RCC 7860 (cell line): ENCODE data around the gene OR6Q1.
"Not testable (repeated sequence)": the region's sequence is repeated elsewhere in the genome, so short reads cannot be mapped to it uniquely, and the experiment has no call there.

Experiments
- DNase-seq: peaks from one replicate; pipeline ENCODE4 v3.0.0-alpha.2; 2015; ENCODE audit warnings: low spot score
- FAIRE-seq: peaks from 2 replicates; lab custom pipeline; 2012; peaks lifted over from hg19 to GRCh38; lab: Jason Lieb, UNC

The OR6Q1 gene, protein sequence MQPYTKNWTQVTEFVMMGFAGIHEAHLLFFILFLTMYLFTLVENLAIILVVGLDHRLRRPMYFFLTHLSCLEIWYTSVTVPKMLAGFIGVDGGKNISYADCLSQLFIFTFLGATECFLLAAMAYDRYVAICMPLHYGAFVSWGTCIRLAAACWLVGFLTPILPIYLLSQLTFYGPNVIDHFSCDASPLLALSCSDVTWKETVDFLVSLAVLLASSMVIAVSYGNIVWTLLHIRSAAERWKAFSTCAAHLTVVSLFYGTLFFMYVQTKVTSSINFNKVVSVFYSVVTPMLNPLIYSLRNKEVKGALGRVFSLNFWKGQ

GRCh38 chr11:58030653-58031052 lies at the start of gene OR6Q1:
OR6Q1 (plus strand) TSS chr11:58030953; CDS start chr11:58030953, 0 bp downstream.
- DNase-seq (no peak), FAIRE-seq (no peak)

- DNase-seq (no peak), FAIRE-seq (no peak)
These were observed 49.2 kb upstream of the OR6Q1 start for GRCh38 chr11:57981536-57981935.

DNA sequence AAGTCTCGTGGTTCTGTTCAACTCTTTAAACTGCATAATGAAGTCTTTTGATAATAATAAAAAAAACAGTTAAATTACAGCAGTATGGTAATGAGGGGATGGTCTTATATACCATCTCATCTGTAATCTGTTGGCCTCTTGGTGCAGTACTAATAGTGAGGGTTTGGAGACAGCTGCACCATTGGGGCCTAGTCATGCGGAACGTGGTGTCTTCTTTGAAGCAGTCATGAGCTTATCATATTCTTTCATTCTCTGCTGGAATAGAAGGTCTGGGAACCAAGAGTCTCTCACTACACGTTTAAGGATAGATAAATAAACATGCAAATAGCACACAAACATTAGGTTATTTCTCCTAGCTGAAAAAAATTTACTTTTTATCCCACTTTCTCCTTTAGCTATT lies 48.0 kb upstream of the OR6Q1 start:
- FAIRE-seq, result no peak

GRCh38 chr11:57983191-57983590 lies 47.6 kb upstream of the OR6Q1 start:
- no peak for FAIRE-seq
- DNase-seq, result no peak

More for the DNA sequence above, 48.0 kb upstream of the OR6Q1 start:
- no peak for DNase-seq

DNA sequence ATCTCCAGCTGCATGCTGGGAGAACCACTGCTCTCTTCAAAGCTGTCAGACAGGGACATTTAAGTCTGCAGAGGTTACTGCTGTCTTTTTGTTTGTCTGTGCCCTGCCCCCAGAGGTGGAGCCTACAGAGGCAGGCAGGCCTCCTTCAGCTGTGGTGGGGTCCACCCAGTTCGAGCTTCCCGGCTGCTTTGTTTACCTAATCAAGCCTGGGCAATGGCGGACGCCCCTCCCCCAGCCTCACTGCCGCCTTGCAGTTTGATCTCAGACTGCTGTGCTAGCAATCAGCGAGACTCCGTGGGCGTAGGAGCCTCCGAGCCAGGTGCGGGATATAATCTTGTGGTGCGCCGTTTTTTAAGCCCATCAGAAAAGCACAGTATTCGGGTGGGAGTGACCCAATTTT lies 31.2 kb upstream of the OR6Q1 start:
- not testable (repeated sequence) for FAIRE-seq, DNase-seq

DNA sequence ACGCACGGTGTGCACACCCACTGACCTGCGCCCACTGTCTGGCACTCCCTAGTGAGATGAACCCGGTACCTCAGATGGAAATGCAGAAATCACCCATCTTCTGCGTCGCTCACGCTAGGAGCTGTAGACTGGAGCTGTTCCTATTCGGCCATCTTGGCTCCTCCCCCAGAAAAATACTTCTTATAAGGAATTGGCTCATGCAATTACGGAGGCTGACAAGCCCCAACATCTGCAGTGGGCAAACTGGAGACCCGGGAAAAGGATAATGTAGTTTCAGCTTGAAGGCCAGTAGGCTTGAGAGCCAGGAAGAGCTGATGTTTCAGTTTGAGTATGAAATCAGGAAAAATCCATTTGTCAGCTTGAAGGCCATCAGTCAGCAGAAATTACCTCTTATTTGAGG lies 30.7 kb upstream of the OR6Q1 start:
- not testable (repeated sequence) for DNase-seq, FAIRE-seq

DNA sequence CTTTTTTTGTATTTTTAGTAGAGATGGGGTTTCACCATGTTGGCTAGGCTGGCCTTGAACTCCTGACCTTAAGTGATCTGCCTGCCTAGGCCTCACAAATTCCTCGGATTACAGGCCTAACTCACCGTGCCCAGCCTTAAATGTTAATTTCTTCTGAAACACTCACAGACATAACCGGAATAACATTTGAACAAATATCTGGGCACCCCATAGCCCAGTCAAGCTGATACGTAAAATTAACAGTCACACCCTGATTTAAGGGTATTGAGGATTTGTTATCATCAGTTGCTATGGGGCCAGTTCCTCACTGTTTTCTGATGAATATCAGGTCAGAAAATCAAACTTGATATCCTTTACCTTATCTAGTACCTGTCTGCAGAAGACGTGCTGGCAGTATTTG lies 30.1 kb upstream of the OR6Q1 start:
- DNase-seq (no peak), FAIRE-seq (no peak)

DNA sequence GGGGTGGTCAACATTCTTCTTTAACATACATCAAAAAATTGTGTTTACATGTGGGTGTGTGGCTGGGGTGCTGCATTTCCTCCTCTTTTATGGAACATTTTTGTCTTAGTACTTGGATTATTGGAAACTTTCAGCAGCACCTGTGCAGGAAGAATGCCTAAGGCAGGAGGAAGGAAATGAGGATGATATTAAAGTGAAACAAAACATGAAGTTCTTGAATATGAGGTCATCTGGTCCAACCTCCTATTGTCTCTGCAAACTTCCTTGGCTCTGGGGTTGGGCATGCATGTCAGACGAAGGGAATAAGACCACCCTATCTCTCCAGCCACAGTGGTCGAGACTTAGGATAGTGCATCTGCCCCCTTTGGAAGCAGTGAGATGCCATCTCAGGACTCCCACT lies 27.7 kb upstream of the OR6Q1 start:
- DNase-seq (no peak), FAIRE-seq (no peak)

DNA sequence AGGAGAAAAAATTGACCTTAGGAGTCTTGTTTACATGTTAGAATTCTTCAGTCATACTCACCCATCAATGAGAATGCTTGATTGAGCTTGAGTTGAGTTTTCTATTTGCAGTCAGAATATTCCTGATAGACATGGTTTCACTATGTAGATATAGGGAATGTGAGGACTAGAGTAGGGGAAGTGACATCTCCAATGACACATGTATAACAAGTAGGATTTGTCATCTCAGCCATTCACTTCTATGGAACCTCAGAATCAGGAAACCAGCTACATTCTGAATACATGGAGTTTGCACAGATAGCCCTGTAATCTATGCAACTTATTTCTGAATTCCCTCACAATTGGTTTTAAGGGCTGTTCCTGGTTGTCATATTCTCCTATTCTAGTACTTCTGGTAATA lies 27.2 kb upstream of the OR6Q1 start:
- FAIRE-seq (no peak), DNase-seq (no peak)

- no peak for FAIRE-seq
- DNase-seq, result no peak
These were observed 26.1 kb upstream of the OR6Q1 start for GRCh38 chr11:58004664-58005063.

DNA sequence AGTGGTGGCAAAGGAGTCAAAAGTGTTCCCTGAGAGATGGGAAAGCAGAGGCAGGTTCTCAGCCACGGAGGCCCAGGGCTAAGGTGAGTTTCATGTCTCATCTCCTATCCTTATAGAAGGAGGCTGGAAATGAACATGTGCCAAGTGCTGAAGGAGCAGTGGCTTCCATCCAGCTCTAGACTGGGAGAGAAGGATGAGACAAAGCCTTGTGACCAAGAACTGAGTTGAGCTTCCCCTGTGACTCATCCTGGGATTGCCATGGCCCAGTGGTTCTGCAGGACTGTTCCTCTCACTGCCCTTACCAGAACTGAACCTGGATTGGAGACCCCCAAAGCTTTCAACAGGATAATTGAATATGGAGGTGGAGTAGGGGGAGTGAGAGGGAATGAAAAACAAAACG lies 23.8 kb upstream of the OR6Q1 start:
- FAIRE-seq (peak; percentile 89), DNase-seq (peak; percentile 71)

GRCh38 chr11:58011771-58012170 lies 19.0 kb upstream of the OR6Q1 start:
- DNase-seq, result no peak
- FAIRE-seq, result no peak

- no peak for DNase-seq
- FAIRE-seq, result no peak
These were observed 7.3 kb upstream of the OR6Q1 start, which contains the start of gene OR9Q1 for GRCh38 chr11:58023435-58023931. OR9Q1 (plus strand) TSS chr11:58023881; CDS start chr11:58179445, 155,564 bp downstream.

GRCh38 chr11:58024601-58025091 lies 6.1 kb upstream of the OR6Q1 start:
- FAIRE-seq (peak; percentile 93), DNase-seq (peak; percentile 76)

- FAIRE-seq, result no peak
- DNase-seq, result no peak
These were observed 3.4 kb upstream of the OR6Q1 start for GRCh38 chr11:58027341-58027740.

DNA sequence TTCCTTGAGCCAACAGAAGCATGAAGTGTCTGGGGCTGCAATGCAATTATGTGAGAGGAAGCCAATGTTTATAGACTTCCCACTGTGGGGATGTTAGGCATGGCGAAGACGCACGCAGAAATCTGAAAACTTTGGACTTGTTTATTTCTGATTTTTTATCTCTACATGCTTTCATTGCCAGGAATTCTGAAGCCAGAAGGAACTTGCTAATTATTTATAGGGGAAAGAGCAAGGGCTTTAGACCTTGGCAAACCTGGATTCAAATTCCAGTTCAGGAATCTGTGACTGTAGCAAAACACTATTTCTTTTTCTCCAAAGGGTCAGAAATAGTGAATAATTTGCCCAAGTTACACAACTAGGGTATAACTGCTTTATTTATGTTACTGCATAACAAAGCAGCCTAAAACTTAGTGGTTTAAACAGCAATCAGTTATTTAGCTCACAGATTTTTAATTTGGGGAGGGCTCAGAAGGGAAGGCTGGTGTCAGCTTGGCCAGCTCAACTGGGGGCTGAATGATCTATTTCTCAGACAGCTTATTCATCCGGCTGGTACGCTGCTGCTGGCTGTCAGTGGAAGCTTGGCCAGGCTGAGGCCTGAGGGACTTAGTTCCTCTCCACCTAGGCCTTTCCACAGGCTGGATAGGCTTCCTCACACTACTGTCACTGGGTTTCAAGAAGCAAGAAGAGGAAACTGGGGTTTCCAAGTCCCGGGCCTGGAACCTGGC lies 1.9 kb upstream of the OR6Q1 start:
- FAIRE-seq (no peak), DNase-seq (no peak)

GRCh38 chr11:58034471-58034870 lies 3.7 kb downstream of the OR6Q1 start:
- no peak for DNase-seq
- no peak for FAIRE-seq

GRCh38 chr11:58039589-58039988 lies 8.8 kb downstream of the OR6Q1 start:
- FAIRE-seq, result no peak
- no peak for DNase-seq

DNA sequence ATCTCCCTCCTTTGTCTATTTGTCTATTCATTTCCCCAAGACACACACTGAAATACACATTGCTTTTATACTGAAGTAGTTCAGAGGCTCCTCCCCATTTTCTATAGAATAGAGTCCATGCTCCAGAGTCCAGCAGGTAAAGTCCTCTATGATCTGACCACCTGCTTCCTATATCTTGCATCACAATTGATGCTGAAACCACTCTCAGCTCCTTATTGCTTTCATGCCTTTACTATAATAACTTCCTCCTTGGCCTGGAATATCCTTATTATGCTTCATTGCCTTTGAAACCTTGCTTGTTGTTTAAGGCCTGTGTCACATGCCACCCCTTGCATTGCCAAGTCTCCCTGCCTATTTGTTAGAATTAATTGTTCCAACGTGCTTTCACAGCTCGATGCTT lies 12.6 kb downstream of the OR6Q1 start:
- no peak for FAIRE-seq
- DNase-seq, result no peak

GRCh38 chr11:58046231-58046630 lies 15.5 kb downstream of the OR6Q1 start:
- no peak for FAIRE-seq
- DNase-seq, result no peak

DNA sequence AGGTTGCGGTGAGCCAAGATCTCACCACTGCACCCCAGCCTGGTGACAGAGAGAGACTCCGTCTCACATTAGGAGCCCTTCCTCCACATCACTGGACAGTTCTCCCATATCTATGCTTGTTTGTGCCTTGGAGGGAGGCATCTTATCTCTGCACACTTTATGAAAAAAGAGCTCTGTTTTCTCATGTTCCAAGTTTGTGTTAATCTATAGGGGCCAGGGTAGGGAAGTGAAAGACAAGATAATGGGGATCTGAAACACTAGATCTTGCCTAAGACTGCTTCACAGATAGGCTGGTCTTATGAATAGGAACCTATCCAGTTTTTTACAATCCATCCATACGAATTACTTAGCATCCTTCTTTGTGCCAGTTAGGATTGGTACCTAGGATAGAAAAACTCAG lies 17.1 kb downstream of the OR6Q1 start:
- no peak for DNase-seq
- no peak for FAIRE-seq
